Measurements from ENCODE around the gene INO80B.

GRCh38 chr2:74414441-74414840 lies 40.4 kb upstream of the INO80B start:
- TF ChIP-seq EZH2phosphoT487 (IDR thresholded peaks at IDR 0.05; ENCODE audit: borderline replicate concordance, low read length) (no peak), CTCF (IDR thresholded peaks at IDR 0.05; ENCODE audit: low read depth, low read length, poor library complexity, severe bottlenecking) (no peak)
